OCI-LY7 (cell line): ENCODE measurements around the gene PDLIM3. TPM values are rescaled to one million over a fixed set of nuclear protein-coding genes. Genes with fewer than 3 reads are reported as not detected.

Experiments
- BruUV-seq: library from RNA; stranded (reverse); fragments of 400-500 nt; replicated peaks from 2 replicates; lab custom pipeline; 2021; lab: Mats Ljungman, UMichigan
- CTCF ChIA-PET: fragments of 300-600 bp; sonication (Branson Sonifier 250); formaldehyde crosslinking; loops from one replicate; lab custom pipeline; 2022; ENCODE audit warnings: antibody characterized with exemption; ENCODE audit not compliant: unreplicated experiment; lab: Charles Lee
- POLR2A ChIA-PET: fragments of 300-600 bp; sonication (Branson Sonifier 250); formaldehyde crosslinking; loops from one replicate; lab custom pipeline; 2022; ENCODE audit warnings: antibody characterized with exemption; lab: Charles Lee
- DNase-seq: peaks from one replicate; pipeline ENCODE4 v3.0.0-alpha.2; 2015; ENCODE audit warnings: low spot score
- H2AFZ ChIP-seq: fragments of 200-600 bp; sonication (generic), shearing (Covaris generic); 2 replicates; pipeline ENCODE4 v1.6.1; 2014; ENCODE audit warnings: mild to moderate bottlenecking, antibody characterized with exemption, low read length, moderate library complexity
- H3K27ac ChIP-seq: fragments of 200-600 bp; sonication (generic); 2 replicates; pipeline ENCODE4 v1.5.1; 2014; ENCODE audit warnings: mixed run types, low read depth, mild to moderate bottlenecking, moderate library complexity, low read length, inconsistent platforms; ENCODE audit not compliant: poor library complexity, severe bottlenecking
- H3K36me3 ChIP-seq: fragments of 200-600 bp; sonication (generic); 2 replicates; pipeline ENCODE4 v1.6.1; 2014; ENCODE audit warnings: mild to moderate bottlenecking, antibody characterized with exemption, low read length, moderate library complexity, mixed read lengths; ENCODE audit not compliant: insufficient read depth
- H3K4me1 ChIP-seq: fragments of 200-600 bp; sonication (generic); 2 replicates; pipeline ENCODE4 v1.5.1; 2014; ENCODE audit warnings: mild to moderate bottlenecking, low read length; ENCODE audit not compliant: insufficient read depth, poor library complexity, severe bottlenecking
- H3K4me2 ChIP-seq: fragments of 200-600 bp; sonication (generic); 2 replicates; pipeline ENCODE4 v1.6.1; 2014; ENCODE audit warnings: mild to moderate bottlenecking, low read length
- H3K4me3 ChIP-seq: fragments of 200-600 bp; sonication (generic); 2 replicates; pipeline ENCODE4 v1.5.1; 2014; ENCODE audit warnings: mild to moderate bottlenecking, low read depth, low read length; ENCODE audit not compliant: poor library complexity, severe bottlenecking
- H3K79me2 ChIP-seq: fragments of 200-600 bp; sonication (generic); 2 replicates; pipeline ENCODE4 v1.6.1; 2016; ENCODE audit warnings: low read depth, mild to moderate bottlenecking, low read length, moderate library complexity, mixed read lengths; ENCODE audit not compliant: insufficient read depth
- H3K9me2 ChIP-seq: fragments of 200-600 bp; sonication (generic); 2 replicates; pipeline ENCODE4 v1.6.1; 2016; ENCODE audit warnings: mild to moderate bottlenecking, low read length, mixed read lengths; ENCODE audit not compliant: insufficient read depth
- H3K9me3 ChIP-seq: fragments of 200-600 bp; sonication (generic); 2 replicates; pipeline ENCODE4 v1.6.1; 2014; ENCODE audit warnings: mild to moderate bottlenecking, mixed run types, low read length, mixed read lengths
- H4K20me1 ChIP-seq: fragments of 200-600 bp; sonication (generic); 2 replicates; pipeline ENCODE4 v1.6.1; 2014; ENCODE audit warnings: mild to moderate bottlenecking, antibody characterized with exemption, low read length, moderate library complexity, mixed read lengths; ENCODE audit not compliant: insufficient read depth
- EZH2phosphoT487 ChIP-seq: fragments of 200-600 bp; sonication (generic); IDR thresholded peaks from 2 replicates; pipeline ENCODE4 v1.6.1; 2018; ENCODE audit warnings: low read depth, borderline replicate concordance, mild to moderate bottlenecking, mixed run types, antibody characterized with exemption, low read length, moderate library complexity, mixed read lengths
- intact Hi-C: fragments of 100-400 bp; cut with micrococcal nuclease; formaldehyde crosslinking; loops from one replicate; pipeline ENCODE4 v1.10.0; 2022; ENCODE audit not compliant: unreplicated experiment
- total RNA-seq, 2 experiments: library from RNA; depleted of rRNA in 1 of 2; stranded (reverse); fragments of >200 nt in 1 of 2; shearing (Covaris generic) in 1 of 2; gene quantifications; 2 replicates each; pipeline ENCODE4 v1.2.3, GENCODE V29; 2014 to 2022
- TF ChIP-seq, protein P1 (sequence below): fragments of 200-600 bp; sonication (generic); conservative IDR thresholded peaks from 2 replicates; pipeline ENCODE4 v1.5.1; 2014; ENCODE audit warnings: mild to moderate bottlenecking, antibody characterized with exemption, low read length, moderate library complexity, mixed read lengths

Gene PDLIM3
- total RNA-seq, 2 experiments from 2014 or later: 0.03 TPM; not detected in 1

GRCh38 chr4:185500035-185500434, 35.3 kb downstream of the PDLIM3 start:
- H4K20me1 ChIP-seq: no peaks in the 10 kb centered on the region
- no peaks in the 10 kb centered on the region for H3K36me3 ChIP-seq
- intact Hi-C loops: no loop called here
- no peak overlapping the region for H3K4me2 ChIP-seq
- TF ChIP-seq, protein P1, sequence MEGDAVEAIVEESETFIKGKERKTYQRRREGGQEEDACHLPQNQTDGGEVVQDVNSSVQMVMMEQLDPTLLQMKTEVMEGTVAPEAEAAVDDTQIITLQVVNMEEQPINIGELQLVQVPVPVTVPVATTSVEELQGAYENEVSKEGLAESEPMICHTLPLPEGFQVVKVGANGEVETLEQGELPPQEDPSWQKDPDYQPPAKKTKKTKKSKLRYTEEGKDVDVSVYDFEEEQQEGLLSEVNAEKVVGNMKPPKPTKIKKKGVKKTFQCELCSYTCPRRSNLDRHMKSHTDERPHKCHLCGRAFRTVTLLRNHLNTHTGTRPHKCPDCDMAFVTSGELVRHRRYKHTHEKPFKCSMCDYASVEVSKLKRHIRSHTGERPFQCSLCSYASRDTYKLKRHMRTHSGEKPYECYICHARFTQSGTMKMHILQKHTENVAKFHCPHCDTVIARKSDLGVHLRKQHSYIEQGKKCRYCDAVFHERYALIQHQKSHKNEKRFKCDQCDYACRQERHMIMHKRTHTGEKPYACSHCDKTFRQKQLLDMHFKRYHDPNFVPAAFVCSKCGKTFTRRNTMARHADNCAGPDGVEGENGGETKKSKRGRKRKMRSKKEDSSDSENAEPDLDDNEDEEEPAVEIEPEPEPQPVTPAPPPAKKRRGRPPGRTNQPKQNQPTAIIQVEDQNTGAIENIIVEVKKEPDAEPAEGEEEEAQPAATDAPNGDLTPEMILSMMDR: no peak
- no peak for TF ChIP-seq EZH2phosphoT487
- no peak overlapping the region for H3K27ac ChIP-seq
- BruUV-seq: no TSS peak
- no peak overlapping the region for H3K4me3 ChIP-seq
- no peaks in the 10 kb centered on the region for H3K79me2 ChIP-seq
- DNase-seq: no peak
- H3K9me2 ChIP-seq: no peaks in the 10 kb centered on the region
- H3K9me3 ChIP-seq: no peaks in the 10 kb centered on the region
- H2AFZ ChIP-seq: no peak overlapping the region
- no peaks in the 10 kb centered on the region for H3K4me1 ChIP-seq
- ChIA-PET POLR2A (interaction anchor here (0.6 kb wide), 1 partner anchor 230 kb away, joined by 3 read pairs; no protein-coding TSS in a partner anchor), CTCF (no interaction called here)

- peaks cover 20% of the 10 kb centered on the region; the same call in 1 of the 2 replicates for H3K36me3 ChIP-seq
- TF ChIP-seq, protein P1: no peak
- no peak for TF ChIP-seq EZH2phosphoT487
- no peaks in the 10 kb centered on the region for H4K20me1 ChIP-seq
- no peak for DNase-seq
- ChIA-PET POLR2A (interaction anchor here (1.0 kb wide), 1 partner anchor 8 kb away, joined by 3 read pairs; no protein-coding TSS in a partner anchor), CTCF (no interaction called here)
- H3K4me3 ChIP-seq: no peak overlapping the region
- no peaks in the 10 kb centered on the region for H3K79me2 ChIP-seq
- intact Hi-C loops: no loop called here
- BruUV-seq: no TSS peak
- H3K9me3 ChIP-seq: peaks cover 21% of the 10 kb centered on the region
- H2AFZ ChIP-seq: no peak overlapping the region
- H3K4me2 ChIP-seq: no peak overlapping the region
- no peaks in the 10 kb centered on the region for H3K4me1 ChIP-seq
- H3K9me2 ChIP-seq: no peaks in the 10 kb centered on the region
- no peak overlapping the region for H3K27ac ChIP-seq
Observed at GRCh38 chr4:185488650-185489049, 46.7 kb downstream of the PDLIM3 start.

DNA sequence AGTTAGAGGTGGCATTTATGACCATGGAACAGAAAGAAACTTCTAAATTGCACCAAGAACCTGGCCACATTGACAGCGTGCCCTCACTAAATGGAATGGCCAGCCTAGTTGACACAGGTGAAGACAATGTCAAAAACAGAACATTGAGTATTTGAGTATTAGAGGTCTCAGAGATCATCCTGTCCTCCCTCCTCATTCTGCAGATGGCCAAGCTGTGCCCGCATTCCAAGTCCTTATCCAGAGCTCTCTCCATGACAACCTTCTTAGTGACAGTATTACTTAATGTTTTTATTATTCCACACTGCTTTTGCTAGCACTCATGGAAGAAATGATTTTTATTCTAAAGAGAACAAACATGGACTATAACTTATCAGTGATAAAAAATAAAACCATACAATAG, 53.9 kb downstream of the PDLIM3 start:
- no peaks in the 10 kb centered on the region for H3K9me3 ChIP-seq
- CTCF ChIA-PET: interaction anchor here (4.5 kb wide), 1 partner anchor 106 kb away, joined by 19 read pairs; no protein-coding TSS in a partner anchor

More for the DNA sequence above, 53.9 kb downstream of the PDLIM3 start:
- Histone ChIP-seq H4K20me1 (no peaks in the 10 kb centered on the region), H3K36me3 (peaks cover 5% of the 10 kb centered on the region; the same call in 1 of the 2 replicates), H3K79me2 (peaks cover 18% of the 10 kb centered on the region), H3K4me1 (peaks cover 57% of the 10 kb centered on the region), H3K9me2 (no peaks in the 10 kb centered on the region), H3K4me3 (peak overlapping the region; percentile 69), H2AFZ (peak overlapping the region; percentile 70; the same call in 1 of the 2 replicates), H3K4me2 (peak overlapping the region; percentile 85), H3K27ac (peak overlapping the region; percentile 95)
- TF ChIP-seq, protein P1: no peak
- no peak for TF ChIP-seq EZH2phosphoT487
- intact Hi-C loops: loop anchor here (2.0 kb wide), 1 partner anchor 329 kb away; no protein-coding TSS in a partner anchor
- no TSS peak for BruUV-seq
- DNase-seq: no peak
- POLR2A ChIA-PET: interaction anchor here (0.6 to 10.9 kb wide), 16 partner anchors 8 to 655 kb away, joined by 3 to 142 read pairs (median 5); partner anchors contain the start of genes CCDC110 and UFSP2
